Neutrophil (primary cell): ENCODE results near the gene OAT.

Source experiments
- H3K27ac ChIP-seq: fragments of 200-600 bp; sonication (generic); 2 replicates; pipeline ENCODE4 v1.5.1; 2016; ENCODE audit warnings: mild to moderate bottlenecking, moderate library complexity
- H3K27me3 ChIP-seq: fragments of 200-600 bp; sonication (generic); 2 replicates; pipeline ENCODE4 v1.6.0; 2016; ENCODE audit warnings: mild to moderate bottlenecking
- H3K36me3 ChIP-seq: fragments of 200-600 bp; sonication (generic); 2 replicates; pipeline ENCODE4 v1.5.1; 2017
- H3K4me1 ChIP-seq, 2 experiments: fragments of 200-600 bp in 1 of 2; sonication (generic) in 1 of 2; 1 replicate in 1 of 2; 2 replicates in 1 of 2; pipeline versions ENCODE4 v1.5.1 to v1.6.1; 2013 to 2016; ENCODE audit warnings: low read depth in 1 of 2, low read length in 1 of 2, mild to moderate bottlenecking in 1 of 2, moderate library complexity in 1 of 2; ENCODE audit not compliant: control insufficient read depth in 1 of 2, insufficient read depth in 1 of 2
- H3K4me3 ChIP-seq, 2 experiments: fragments of 200-600 bp in 1 of 2; sonication (generic) in 1 of 2; 1 replicate in 1 of 2; 2 replicates in 1 of 2; pipeline ENCODE4 v1.5.1; 2013 to 2016; ENCODE audit warnings: low read depth in 1 of 2, low read length in 1 of 2, mild to moderate bottlenecking in 1 of 2, moderate library complexity in 1 of 2
- H3K9me3 ChIP-seq: fragments of 200-600 bp; sonication (generic); 2 replicates; pipeline ENCODE4 v1.5.1; 2016
- TF ChIP-seq, protein P1 (sequence below): fragments of 200-600 bp; sonication (generic); IDR thresholded peaks from 2 replicates; pipeline ENCODE4 v1.5.1; 2016; ENCODE audit warnings: antibody characterized with exemption

OAT gene

GRCh38 chr10:124420254-124420653 is 1.5 kb upstream of the OAT start:
- Histone ChIP-seq H3K27me3 (peaks cover 62% of the 10 kb centered on the region), H3K4me1 (peaks cover 13 to 18% of the 10 kb centered on the region in 2 experiments), H3K36me3 (no peaks in the 10 kb centered on the region), H3K27ac (no peak overlapping the region), H3K9me3 (no peaks in the 10 kb centered on the region), H3K4me3 (no peak overlapping the region)
- TF ChIP-seq, protein P1, sequence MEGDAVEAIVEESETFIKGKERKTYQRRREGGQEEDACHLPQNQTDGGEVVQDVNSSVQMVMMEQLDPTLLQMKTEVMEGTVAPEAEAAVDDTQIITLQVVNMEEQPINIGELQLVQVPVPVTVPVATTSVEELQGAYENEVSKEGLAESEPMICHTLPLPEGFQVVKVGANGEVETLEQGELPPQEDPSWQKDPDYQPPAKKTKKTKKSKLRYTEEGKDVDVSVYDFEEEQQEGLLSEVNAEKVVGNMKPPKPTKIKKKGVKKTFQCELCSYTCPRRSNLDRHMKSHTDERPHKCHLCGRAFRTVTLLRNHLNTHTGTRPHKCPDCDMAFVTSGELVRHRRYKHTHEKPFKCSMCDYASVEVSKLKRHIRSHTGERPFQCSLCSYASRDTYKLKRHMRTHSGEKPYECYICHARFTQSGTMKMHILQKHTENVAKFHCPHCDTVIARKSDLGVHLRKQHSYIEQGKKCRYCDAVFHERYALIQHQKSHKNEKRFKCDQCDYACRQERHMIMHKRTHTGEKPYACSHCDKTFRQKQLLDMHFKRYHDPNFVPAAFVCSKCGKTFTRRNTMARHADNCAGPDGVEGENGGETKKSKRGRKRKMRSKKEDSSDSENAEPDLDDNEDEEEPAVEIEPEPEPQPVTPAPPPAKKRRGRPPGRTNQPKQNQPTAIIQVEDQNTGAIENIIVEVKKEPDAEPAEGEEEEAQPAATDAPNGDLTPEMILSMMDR, result no peak

GRCh38 chr10:124419635-124420034 is 912 bp upstream of the OAT start:
- Histone ChIP-seq H3K9me3 (no peaks in the 10 kb centered on the region), H3K27me3 (peaks cover 56% of the 10 kb centered on the region), H3K27ac (no peak overlapping the region), H3K4me1 (peaks cover 13 to 18% of the 10 kb centered on the region in 2 experiments), H3K36me3 (no peaks in the 10 kb centered on the region), H3K4me3 (peak overlapping the region; percentile 68 to 79)
- TF ChIP-seq, protein P1, result no peak

DNA sequence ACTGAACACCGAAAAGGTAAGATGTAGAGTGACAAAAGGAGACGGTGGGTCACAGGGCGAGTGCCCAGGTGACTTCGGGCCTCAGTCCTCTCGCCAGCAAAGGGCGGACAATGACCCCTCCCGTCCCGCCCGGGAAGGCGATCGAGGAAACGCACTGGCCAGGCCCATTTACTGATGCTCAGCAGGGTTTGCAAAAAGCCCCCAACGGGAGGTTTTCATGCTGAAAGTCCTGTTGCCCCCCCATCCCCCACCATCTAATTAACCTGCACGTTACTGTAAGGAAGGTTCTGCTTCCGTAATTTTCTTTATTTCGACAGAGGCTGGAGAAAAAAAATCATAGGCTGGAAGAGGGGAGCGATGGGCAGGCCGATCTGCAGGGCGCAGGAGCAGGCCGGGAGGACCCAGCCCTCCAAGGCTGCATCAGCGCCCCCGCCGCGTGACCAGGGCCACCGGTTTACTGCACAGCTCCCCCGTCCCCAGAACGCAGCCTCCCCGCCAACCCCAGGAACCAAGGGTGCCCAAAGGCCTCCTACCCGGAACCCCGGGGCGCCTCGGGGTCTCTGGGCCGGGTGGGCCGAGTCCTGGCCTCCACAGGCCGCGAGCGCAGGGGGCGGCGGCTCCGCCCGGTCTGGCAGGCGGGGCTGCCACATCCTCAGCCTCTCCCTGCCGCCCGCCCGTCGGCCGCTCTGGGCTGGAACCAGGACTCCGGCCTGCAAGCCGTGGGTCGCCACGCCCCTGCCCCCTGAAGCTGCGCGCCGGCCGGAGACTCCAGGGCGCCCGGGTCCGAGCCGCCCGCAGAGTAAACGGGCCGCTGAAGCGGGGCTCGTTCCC is 613 bp downstream of the OAT start:
- no peaks in the 10 kb centered on the region for H3K36me3 ChIP-seq
- peaks cover 40% of the 10 kb centered on the region for H3K27me3 ChIP-seq
- peaks cover 13 to 18% of the 10 kb centered on the region in 2 experiments for H3K4me1 ChIP-seq
- H3K4me3 ChIP-seq, result peak overlapping the region; percentile 68 to 79
- TF ChIP-seq, protein P1, result no peak
- peak overlapping the region; percentile 78 for H3K27ac ChIP-seq
- H3K9me3 ChIP-seq, result no peaks in the 10 kb centered on the region

DNA sequence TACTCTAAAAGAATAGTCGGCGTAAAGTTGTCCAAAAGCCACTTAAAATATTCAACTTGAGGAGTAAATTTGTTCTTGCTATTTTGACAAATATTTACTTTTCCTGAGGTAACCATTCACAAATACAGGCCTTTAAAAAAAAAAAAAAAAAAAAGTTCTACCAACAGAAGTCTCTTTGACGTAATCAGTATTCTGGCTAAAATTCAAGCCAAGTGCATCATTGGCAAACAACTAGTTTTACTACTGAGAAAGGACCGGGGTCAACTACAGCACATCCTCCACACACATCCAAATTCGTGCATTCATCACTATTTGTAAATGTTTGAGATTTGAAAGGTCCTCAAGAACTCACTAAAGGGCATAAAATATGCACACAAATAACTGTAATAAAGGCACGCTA is 2.0 kb downstream of the OAT start:
- H3K36me3 ChIP-seq, result no peaks in the 10 kb centered on the region
- TF ChIP-seq, protein P1, result no peak
- no peak overlapping the region for H3K4me3 ChIP-seq
- H3K9me3 ChIP-seq, result no peaks in the 10 kb centered on the region
- H3K27ac ChIP-seq, result no peak overlapping the region
- H3K27me3 ChIP-seq, result peaks cover 27% of the 10 kb centered on the region
- H3K4me1 ChIP-seq, result peaks cover 13 to 18% of the 10 kb centered on the region in 2 experiments

DNA sequence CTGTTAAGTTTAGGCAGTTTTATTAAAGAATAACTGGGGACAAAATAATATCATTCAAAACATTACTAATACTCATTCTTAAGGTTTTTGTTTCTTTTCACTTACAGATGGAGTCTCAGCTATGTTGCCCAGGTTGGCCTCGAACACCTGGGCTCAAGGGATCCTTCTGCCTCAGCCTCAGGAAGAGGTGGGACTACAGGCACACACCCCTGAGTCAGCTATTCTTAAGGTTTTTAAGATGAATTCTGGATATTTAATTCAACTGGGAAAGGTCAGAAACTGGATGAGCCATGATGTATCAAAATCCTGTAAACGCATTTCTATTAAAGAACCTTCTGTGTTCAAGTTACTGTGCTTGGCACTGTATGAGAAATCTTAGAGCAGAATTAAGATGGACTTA is 3.5 kb downstream of the OAT start:
- Histone ChIP-seq H3K36me3 (peaks cover 4% of the 10 kb centered on the region), H3K4me1 (peaks cover 13 to 26% of the 10 kb centered on the region in 2 experiments), H3K27me3 (peaks cover 11% of the 10 kb centered on the region), H3K4me3 (no peak overlapping the region), H3K9me3 (no peaks in the 10 kb centered on the region), H3K27ac (no peak overlapping the region)
- TF ChIP-seq, protein P1, result no peak
